ENCODE results near the gene JAZF1. TPM values are rescaled to one million over a fixed set of nuclear protein-coding genes. Genes with fewer than 3 reads are reported as not detected.

The JAZF1 gene
- total RNA-seq, 4 donors from 2014 or later, result 29.3 to 33.8 (median 30.1) TPM

DNA sequence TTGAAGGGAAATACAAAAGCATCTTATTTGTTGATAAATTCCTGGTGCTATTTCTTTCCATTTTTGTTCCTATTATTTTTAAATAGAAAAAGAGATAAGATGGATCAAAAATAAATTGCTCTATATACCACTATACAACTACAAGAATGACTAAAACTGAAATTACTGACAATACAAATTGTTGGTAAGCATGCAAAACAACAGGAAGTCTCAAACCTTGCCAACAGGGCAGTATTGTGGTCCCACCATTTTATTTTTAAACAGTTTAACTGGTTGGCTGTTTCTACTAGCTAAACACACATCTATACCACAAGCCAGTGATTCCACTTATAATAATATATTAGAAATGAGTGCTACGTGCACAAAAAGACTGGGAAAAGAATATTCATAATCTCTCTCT lies 213.0 kb downstream of the JAZF1 start:
- 100% methylated on average over 1 of the region's 1 CpG for WGBS
- Histone ChIP-seq H3K4me3 (no peak overlapping the region), H3K9me3 (no peaks in the 10 kb centered on the region), H3K27ac (replicated peaks in 1 of 4) (no peak overlapping the region), H3K27me3 (no peaks in the 10 kb centered on the region), H3K4me1 (peaks cover 3 to 22% (median 16%) of the 10 kb centered on the region in 4 donors), H3K36me3 (no peaks in the 10 kb centered on the region)
- TF ChIP-seq POLR2A (IDR thresholded peaks at IDR 0.05; ENCODE audit: low read depth) (no peak), POLR2AphosphoS5 (IDR thresholded peaks at IDR 0.05) (no peak), EP300 (IDR thresholded peaks at IDR 0.05) (no peak), CTCF (IDR thresholded peaks at IDR 0.05) (no peak)
- intact Hi-C loops (cut with DNase I), result no loop called here
- DNase-seq (ENCODE audit: extremely low spot score), result no peak

DNA sequence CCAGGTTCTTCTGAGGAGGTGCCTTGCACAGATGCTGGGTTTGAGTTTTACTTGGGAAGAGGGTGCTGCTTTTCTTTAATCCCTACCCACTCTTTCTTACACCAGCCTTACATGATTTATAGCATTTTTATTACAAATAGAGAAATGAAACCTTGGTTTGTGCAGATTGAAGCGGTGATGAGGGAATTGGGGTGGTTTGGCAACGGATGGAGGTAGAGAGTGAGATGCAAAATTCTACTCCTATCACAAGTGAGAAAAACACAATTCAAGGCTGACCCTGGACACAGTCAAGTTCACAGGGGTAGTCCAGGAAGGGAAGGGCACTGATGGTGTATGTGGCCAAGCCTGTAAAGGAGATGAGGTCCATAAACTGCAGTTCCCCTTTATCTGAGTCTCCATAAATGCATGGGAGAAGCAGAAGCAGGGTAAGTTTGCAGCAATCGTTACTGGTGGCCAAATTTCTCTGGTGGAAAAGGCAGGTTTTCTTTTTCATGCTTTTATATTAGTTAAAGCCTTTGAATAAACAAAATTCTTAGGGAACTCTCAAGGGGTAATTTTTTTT lies 214.3 kb downstream of the JAZF1 start:
- DNase-seq (ENCODE audit: extremely low spot score), result no peak
- Histone ChIP-seq H3K36me3 (no peaks in the 10 kb centered on the region), H3K9me3 (no peaks in the 10 kb centered on the region), H3K4me3 (no peak overlapping the region), H3K27ac (replicated peaks in 1 of 4) (no peak overlapping the region), H3K4me1 (peaks cover 3 to 22% (median 16%) of the 10 kb centered on the region in 4 donors), H3K27me3 (no peaks in the 10 kb centered on the region)
- no peak for TF ChIP-seq EP300 (IDR thresholded peaks at IDR 0.05)
- TF ChIP-seq POLR2A (IDR thresholded peaks at IDR 0.05; ENCODE audit: low read depth), result no peak
- no peak for TF ChIP-seq CTCF (IDR thresholded peaks at IDR 0.05)
- no peak for TF ChIP-seq POLR2AphosphoS5 (IDR thresholded peaks at IDR 0.05)
- intact Hi-C loops (cut with DNase I), result no loop called here
- 50% methylated on average over 3 of the region's 3 CpGs for WGBS

DNA sequence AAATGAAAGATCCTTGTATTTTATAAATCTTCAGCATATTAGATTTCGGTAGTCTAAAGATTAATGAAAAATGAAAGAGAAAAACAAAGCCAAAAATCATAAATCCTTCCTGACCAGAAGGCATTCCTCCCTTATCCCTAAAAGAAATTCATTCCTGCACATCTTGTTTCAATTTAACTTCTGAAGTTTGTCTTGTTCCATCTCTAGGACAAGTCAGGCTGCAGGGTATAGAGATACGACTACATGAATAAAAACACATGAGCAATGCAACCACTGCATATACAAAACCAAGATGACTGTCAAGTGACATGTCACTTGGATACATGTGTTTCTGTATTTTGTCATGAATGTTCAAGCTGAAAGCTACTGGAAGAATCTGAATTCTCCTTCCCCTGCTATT lies 214.9 kb downstream of the JAZF1 start:
- no peak overlapping the region for H3K27ac ChIP-seq (replicated peaks in 1 of 4)
- H3K4me3 ChIP-seq, result no peak overlapping the region
- no peaks in the 10 kb centered on the region for H3K27me3 ChIP-seq
- intact Hi-C loops (cut with DNase I), result no loop called here
- no peak for DNase-seq (ENCODE audit: extremely low spot score)
- no peaks in the 10 kb centered on the region for H3K9me3 ChIP-seq
- 55% methylated on average over 2 of the region's 2 CpGs for WGBS
- no peaks in the 10 kb centered on the region for H3K36me3 ChIP-seq
- peaks cover 3 to 22% (median 16%) of the 10 kb centered on the region in 4 donors for H3K4me1 ChIP-seq
- TF ChIP-seq POLR2A (IDR thresholded peaks at IDR 0.05; ENCODE audit: low read depth), result no peak
- no peak for TF ChIP-seq CTCF (IDR thresholded peaks at IDR 0.05)
- TF ChIP-seq POLR2AphosphoS5 (IDR thresholded peaks at IDR 0.05), result no peak
- TF ChIP-seq EP300 (IDR thresholded peaks at IDR 0.05), result no peak

GRCh38 chr7:27964820-27965219 lies 215.8 kb downstream of the JAZF1 start:
- no peaks in the 10 kb centered on the region for H3K36me3 ChIP-seq
- 81% methylated on average over 3 of the region's 3 CpGs for WGBS
- no peak overlapping the region for H3K4me3 ChIP-seq
- no peak for DNase-seq (ENCODE audit: extremely low spot score)
- no peaks in the 10 kb centered on the region for H3K9me3 ChIP-seq
- intact Hi-C loops (cut with DNase I), result no loop called here
- no peak for TF ChIP-seq POLR2AphosphoS5 (IDR thresholded peaks at IDR 0.05)
- TF ChIP-seq EP300 (IDR thresholded peaks at IDR 0.05), result no peak
- no peak for TF ChIP-seq CTCF (IDR thresholded peaks at IDR 0.05)
- TF ChIP-seq POLR2A (IDR thresholded peaks at IDR 0.05; ENCODE audit: low read depth), result no peak
- H3K27ac ChIP-seq (replicated peaks in 1 of 4), result no peak overlapping the region
- no peaks in the 10 kb centered on the region for H3K27me3 ChIP-seq
- peaks cover 3 to 22% (median 16%) of the 10 kb centered on the region in 4 donors for H3K4me1 ChIP-seq

GRCh38 chr7:27963056-27963455 lies 217.5 kb downstream of the JAZF1 start:
- DNase-seq (ENCODE audit: extremely low spot score), result no peak
- TF ChIP-seq POLR2A (IDR thresholded peaks at IDR 0.05; ENCODE audit: low read depth), result no peak
- no peak for TF ChIP-seq EP300 (IDR thresholded peaks at IDR 0.05)
- no peak for TF ChIP-seq POLR2AphosphoS5 (IDR thresholded peaks at IDR 0.05)
- TF ChIP-seq CTCF (IDR thresholded peaks at IDR 0.05), result no peak
- no peaks in the 10 kb centered on the region for H3K36me3 ChIP-seq
- H3K27ac ChIP-seq (replicated peaks in 1 of 4), result no peak overlapping the region
- H3K27me3 ChIP-seq, result no peaks in the 10 kb centered on the region
- H3K4me3 ChIP-seq, result no peak overlapping the region
- WGBS, result 96% methylated on average over 1 of the region's 1 CpG
- peaks cover 3 to 22% (median 16%) of the 10 kb centered on the region in 4 donors for H3K4me1 ChIP-seq
- intact Hi-C loops (cut with DNase I), result no loop called here
- no peaks in the 10 kb centered on the region for H3K9me3 ChIP-seq
